Hematopoietic multipotent progenitor cell treated with erythropoietin and hydrocortisone succinate and interleukin-3 and kit ligand, for 4 days (in vitro differentiated cells): ENCODE measurements around the gene ST8SIA4.
"Not testable (repeated sequence)": the region's sequence is repeated elsewhere in the genome, so short reads cannot be mapped to it uniquely, and the experiment has no call there.

Source experiments
- DNase-seq: peaks from one replicate; pipeline ENCODE4 v3.0.0-alpha.2; 2015

The ST8SIA4 gene

DNA sequence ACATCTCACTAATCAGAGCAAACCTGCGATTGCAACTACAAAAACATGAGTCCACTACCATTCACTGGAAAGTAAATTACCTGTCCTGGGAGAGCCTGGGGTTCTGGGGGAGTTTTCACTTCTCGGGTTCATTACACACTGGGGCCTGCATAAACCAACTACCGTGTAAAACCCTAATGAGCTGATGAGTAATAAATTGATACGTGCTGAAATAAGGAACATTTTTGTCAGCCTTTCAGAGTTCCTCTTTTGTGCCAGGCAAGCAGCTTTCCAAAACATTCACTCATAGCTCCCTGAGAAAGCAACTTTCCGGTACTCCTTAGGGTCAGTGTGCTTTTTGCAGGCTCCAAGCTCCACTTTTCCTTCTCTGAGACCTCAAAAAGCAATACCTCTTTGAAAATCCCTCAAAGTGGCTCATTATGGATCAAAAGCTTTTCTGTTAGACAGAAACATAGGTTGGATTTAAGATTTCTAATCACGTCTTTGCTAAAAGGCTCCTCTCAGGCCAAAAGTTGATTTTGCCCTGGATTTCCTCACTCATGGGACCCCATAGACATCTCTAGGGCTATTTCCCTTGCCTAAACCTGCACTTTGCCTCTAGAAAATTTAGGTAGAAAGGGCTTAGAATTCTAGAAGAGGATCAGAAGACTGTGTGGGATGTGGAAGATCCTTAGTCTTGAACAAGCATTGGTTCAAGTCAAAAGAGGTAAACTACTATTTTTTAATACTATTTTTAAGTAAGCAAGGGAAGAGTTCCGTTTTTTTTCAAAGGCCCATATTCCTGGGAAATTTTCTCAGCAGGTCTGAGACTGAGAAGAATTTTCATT, 74.8 kb downstream of the ST8SIA4 start:
- peak; percentile 38 for DNase-seq

DNA sequence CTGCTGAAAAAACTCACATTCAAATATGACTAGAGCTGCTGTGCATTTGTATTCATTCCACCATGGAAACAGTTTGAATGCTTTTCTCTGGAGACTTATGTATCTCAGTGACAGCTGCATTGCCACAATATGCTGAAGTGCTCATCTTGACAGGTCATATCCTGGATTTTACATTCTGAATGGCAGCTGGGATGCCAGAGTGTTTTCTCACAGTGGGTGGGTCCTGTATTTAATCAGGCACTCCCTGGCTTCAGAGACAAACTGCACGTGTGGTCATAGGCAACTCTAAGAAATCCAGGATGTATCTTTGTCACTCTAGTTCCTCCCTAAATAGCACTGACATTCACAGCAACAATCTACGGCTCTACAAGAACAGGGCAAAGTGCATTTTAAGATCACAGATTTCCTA, 75.6 kb downstream of the ST8SIA4 start:
- DNase-seq, result peak; percentile 28

GRCh38 chr5:100826133-100826532, 76.9 kb downstream of the ST8SIA4 start:
- DNase-seq, result no peak

GRCh38 chr5:100824635-100825034, 78.4 kb downstream of the ST8SIA4 start:
- DNase-seq, result no peak

- no peak for DNase-seq
Observed at GRCh38 chr5:100823812-100824211, 79.3 kb downstream of the ST8SIA4 start.

GRCh38 chr5:100821751-100822150, 81.3 kb downstream of the ST8SIA4 start:
- DNase-seq, result no peak

GRCh38 chr5:100818340-100818739, 84.7 kb downstream of the ST8SIA4 start:
- DNase-seq, result no peak

- DNase-seq, result no peak
Observed at GRCh38 chr5:100803397-100803796, 99.7 kb downstream of the ST8SIA4 start.

DNA sequence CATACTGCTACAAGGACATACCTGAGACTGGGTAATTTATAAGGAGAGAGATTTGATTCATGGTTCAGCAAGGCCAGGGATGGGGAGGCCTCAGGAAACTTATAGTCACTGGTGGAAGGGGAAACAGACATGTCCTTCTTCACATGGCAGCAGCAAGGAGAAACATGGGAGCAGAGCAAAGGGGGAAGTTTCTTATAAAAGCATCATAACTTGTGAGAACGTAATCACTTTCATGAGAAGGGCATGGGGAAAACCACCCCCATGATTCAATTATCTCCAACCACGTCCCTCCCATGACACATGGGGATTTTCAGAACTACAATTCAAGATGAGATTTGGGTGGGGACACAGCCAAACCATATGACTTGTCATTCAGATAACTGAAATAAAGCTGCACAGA, 100.9 kb downstream of the ST8SIA4 start:
- DNase-seq, result no peak

DNA sequence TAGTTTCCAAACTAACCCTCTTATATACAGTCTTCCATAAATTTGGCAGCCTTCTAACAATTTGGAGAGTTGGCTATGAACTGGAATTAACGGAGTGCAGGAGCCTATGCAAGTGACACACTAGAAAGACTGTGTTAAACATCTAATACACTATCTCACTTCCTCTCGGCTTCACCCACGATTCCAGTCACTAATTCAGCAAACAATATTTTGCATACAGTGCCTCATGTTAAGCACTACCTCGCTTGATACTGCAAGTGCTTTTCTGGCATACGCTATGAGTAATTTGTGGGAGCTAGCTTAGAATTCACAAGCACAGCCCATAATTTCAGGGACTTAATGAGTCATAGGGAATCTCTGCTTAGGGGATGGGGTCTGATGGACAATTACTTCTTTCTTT, 102.5 kb downstream of the ST8SIA4 start:
- DNase-seq, result no peak

GRCh38 chr5:100799166-100799565, 103.9 kb downstream of the ST8SIA4 start:
- DNase-seq, result no peak

GRCh38 chr5:100797861-100798260, 105.2 kb downstream of the ST8SIA4 start:
- no peak for DNase-seq

DNA sequence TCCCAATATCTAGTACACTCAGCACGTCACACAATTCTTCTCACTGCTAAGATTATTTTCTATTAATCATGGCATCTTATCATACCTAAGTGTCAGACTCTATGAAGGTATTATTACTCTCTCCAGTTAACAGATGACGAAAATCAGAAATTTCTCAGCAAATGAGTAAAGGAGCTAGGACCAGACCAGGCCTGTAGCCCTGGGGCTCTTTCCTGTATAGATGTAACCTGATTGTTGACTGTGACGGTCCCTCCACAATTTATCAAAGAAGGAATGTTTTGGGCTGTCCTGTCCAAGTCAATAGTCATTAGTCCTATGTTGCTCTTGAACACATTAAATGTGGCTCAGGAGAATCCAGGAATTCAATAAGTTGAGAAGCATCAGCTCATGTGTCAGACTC, 106.2 kb downstream of the ST8SIA4 start:
- DNase-seq, result no peak

DNA sequence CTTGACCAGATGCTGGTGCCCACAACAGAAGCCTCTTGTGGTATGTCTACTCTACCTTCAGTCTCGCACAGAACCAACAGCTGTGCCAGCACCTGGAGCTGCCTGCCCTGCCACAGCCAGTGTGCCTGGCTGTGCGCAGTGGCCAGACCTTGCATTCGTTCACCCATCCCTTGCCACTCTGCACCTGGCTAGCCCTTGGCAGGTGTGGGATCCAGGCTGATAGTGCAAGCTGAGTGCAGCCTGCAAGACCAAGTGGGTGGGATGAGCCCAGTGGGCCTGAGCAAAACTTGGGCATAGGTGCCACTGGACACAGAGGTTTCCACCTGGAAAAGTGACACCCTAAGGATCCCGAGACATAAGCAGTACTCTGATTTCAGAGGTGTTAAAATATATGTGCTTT, 108.2 kb downstream of the ST8SIA4 start:
- no peak for DNase-seq

GRCh38 chr5:100794218-100794617, 108.9 kb downstream of the ST8SIA4 start:
- DNase-seq, result no peak

DNA sequence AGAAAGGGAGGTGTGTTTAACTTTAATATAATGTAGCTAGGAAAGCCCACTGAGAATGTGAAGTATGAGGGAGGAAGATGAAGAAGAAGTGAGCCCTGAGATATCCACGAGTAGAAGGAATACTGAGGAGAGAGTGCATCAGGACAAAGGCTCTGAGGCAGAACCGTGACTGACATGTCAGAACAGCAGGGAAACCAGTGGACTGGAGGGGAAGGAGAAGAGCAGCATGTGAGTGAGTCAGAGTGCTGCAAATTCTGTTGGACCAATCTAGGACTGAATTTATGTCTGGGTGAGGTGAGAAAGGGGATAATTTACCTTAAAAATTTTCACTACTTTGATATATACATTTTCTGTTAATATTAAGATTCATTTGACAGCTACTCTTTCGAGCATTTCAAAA, 110.3 kb downstream of the ST8SIA4 start:
- no peak for DNase-seq

GRCh38 chr5:100791391-100791790, 111.7 kb downstream of the ST8SIA4 start:
- DNase-seq, result no peak

GRCh38 chr5:100790951-100791350, 112.1 kb downstream of the ST8SIA4 start:
- DNase-seq, result no peak

DNA sequence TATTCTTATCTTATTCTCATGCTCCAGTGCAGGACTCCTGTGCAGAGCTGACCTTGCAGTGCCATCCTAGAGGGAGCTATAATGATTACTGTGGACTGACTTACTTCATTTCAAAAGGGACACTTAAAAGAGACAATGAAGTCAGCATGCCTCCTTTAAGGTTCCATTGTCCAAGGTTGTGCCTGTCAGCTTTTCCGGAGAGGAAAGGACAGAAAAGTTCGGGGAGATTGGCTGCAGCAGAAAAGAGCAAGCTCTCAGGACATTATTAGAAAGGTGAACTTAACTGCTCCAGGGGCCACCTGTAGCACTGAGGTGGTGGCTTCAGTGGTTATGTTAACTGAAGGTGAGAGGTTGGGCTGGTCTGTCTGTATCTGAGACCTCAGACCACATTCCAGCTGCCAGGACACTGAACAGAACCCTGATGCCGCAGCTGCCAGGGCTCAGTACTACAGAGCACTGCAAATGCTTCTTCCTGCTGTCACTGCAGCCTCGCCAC, 112.9 kb downstream of the ST8SIA4 start:
- peak; percentile 43 for DNase-seq

DNA sequence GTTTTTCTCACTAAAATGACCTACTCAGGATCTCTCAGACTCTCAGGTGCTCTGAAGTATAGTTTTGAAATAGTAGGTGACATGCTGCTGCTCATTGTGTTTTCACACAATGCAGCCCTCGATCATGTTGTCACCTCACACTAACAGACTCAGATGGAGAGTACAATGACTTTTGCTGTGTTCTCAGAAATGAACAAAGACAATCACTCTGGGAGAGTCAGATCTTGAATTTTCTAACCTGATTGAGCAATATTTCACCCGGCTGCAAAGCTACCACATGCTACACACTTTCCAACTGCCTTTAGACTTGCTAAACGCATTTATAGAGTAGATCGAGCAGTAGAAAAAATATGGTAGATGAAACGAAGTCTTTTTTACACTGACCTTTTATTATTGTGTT, 113.4 kb downstream of the ST8SIA4 start:
- DNase-seq, result no peak

GRCh38 chr5:100788417-100788816, 114.7 kb downstream of the ST8SIA4 start:
- DNase-seq, result no peak

DNA sequence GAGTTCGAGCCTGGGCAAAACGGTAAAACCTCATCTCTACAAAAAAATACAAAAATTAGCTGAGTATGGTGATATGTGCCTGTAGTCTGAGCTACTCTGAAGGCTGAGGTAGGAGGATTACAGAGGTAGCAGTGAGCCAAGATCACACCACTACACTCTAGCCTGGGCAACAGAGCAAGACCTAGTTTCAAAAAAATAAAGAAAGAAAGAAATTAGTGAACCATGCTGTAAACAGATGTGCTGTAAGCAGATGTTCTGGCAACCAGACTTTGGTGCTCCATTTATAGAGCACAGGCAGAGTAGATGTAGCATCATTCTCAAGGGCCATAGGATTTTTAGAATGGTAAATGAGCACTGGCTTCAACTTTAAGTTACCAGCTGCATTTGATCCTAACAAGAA, 115.4 kb downstream of the ST8SIA4 start:
- no peak for DNase-seq

DNA sequence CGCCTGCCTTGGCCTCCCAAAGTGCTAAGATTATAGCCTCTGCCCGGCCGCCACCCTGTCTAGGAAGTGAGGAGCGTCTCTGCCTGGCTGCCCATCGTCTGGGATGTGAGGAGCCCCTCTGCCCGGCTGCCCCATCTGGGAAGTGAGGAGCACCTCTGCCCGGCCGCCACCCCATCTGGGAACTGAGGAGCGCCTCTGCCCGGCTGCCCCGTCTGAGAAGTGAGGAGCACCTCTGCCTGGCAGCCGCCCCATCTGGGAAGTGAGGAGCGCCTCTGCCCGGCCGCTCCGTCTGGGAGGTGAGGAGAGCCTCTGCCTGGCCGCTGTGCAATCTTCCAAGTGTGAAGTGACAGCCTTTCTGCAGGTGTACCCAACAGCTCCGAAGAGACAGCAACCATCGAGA, 117.5 kb downstream of the ST8SIA4 start:
- not testable (repeated sequence) for DNase-seq

- peak; percentile 33 for DNase-seq
Observed at GRCh38 chr5:100780376-100780870, 122.7 kb downstream of the ST8SIA4 start.
